IPS-20b (cell line): ENCODE data around the gene ABCG8.

Source experiments
- H3K27ac ChIP-seq: one replicate; pipeline ENCODE4 v1.5.1; 2013; ENCODE audit warnings: low read length
- H3K27me3 ChIP-seq: 2 replicates; pipeline ENCODE4 v1.6.1; 2013; ENCODE audit warnings: mild to moderate bottlenecking, low read length, inconsistent platforms; ENCODE audit not compliant: insufficient read depth
- H3K36me3 ChIP-seq: 2 replicates; pipeline ENCODE4 v1.6.1; 2013; ENCODE audit warnings: low read depth, mild to moderate bottlenecking, inconsistent platforms, low read length, moderate library complexity; ENCODE audit not compliant: insufficient read depth
- H3K4me1 ChIP-seq: 2 replicates; pipeline ENCODE4 v1.6.1; 2013; ENCODE audit warnings: mild to moderate bottlenecking, control low read depth, inconsistent platforms, low read length, moderate library complexity; ENCODE audit not compliant: insufficient read depth
- H3K4me3 ChIP-seq: 2 replicates; pipeline ENCODE4 v1.5.1; 2013; ENCODE audit warnings: mild to moderate bottlenecking, low read length, inconsistent platforms
- H3K9ac ChIP-seq: 2 replicates; pipeline ENCODE4 v1.6.1; 2013; ENCODE audit warnings: low read depth, mild to moderate bottlenecking, inconsistent platforms, low read length, moderate library complexity
- H3K9me3 ChIP-seq: 2 replicates; pipeline ENCODE4 v1.6.1; 2013; ENCODE audit warnings: mild to moderate bottlenecking, low read depth, low read length, inconsistent platforms; ENCODE audit not compliant: insufficient read depth

ABCG8 gene

GRCh38 chr2:43838560-43839267 lies at the start of gene ABCG8, which contains the start of gene ABCG5:
TSS of gene ABCG8 (plus strand) at chr2:43838971. CDS start at chr2:43839054, 83 bp downstream.
TSS of gene ABCG5 (minus strand) at chr2:43838839. CDS start at chr2:43838679, 160 bp downstream.
- no peaks in the 10 kb centered on the region for H3K36me3 ChIP-seq
- no peaks in the 10 kb centered on the region for H3K9me3 ChIP-seq
- no peak within 1 kb of the TSS for H3K27ac ChIP-seq
- H3K4me1 ChIP-seq = no peaks in the 10 kb centered on the region
- H3K4me3 ChIP-seq = no peak within 1 kb of the TSS
- H3K9ac ChIP-seq = no peak within 1 kb of the TSS
- H3K27me3 ChIP-seq = no peaks in the 10 kb centered on the region

DNA sequence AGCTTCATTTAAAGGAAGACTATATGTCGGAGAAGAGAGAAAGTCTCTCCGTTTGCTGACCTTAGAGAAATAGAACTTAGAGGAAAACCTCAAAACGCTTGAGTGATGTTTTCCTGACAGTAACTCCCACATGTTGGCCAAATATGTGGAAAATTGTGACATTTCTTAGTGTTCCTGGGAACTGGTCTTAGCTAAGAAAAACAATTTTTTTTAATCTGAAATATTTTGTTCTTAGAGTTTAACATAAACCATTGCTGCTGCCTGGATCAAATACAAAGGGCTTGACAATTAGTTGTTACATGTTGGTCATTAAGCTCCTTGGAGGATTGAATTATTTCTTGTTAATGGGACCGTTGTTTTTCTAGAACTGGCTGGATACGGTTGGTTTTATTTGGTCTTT lies 48.6 kb upstream of the ABCG8 start:
- H3K27ac ChIP-seq = no peak overlapping the region
- no peak overlapping the region for H3K9ac ChIP-seq

GRCh38 chr2:43791035-43791765 lies 47.6 kb upstream of the ABCG8 start:
- Histone ChIP-seq H3K9me3 (no peaks in the 10 kb centered on the region), H3K9ac (no peak overlapping the region), H3K27me3 (no peaks in the 10 kb centered on the region), H3K27ac (no peak overlapping the region), H3K4me3 (no peak overlapping the region), H3K36me3 (no peaks in the 10 kb centered on the region), H3K4me1 (no peaks in the 10 kb centered on the region)

More for the DNA sequence above, 48.6 kb upstream of the ABCG8 start:
- Histone ChIP-seq H3K9me3 (no peaks in the 10 kb centered on the region), H3K27me3 (no peaks in the 10 kb centered on the region), H3K4me3 (no peak overlapping the region), H3K4me1 (no peaks in the 10 kb centered on the region), H3K36me3 (no peaks in the 10 kb centered on the region)

- no peaks in the 10 kb centered on the region for H3K4me1 ChIP-seq
- no peaks in the 10 kb centered on the region for H3K9me3 ChIP-seq
- no peak overlapping the region for H3K9ac ChIP-seq
- no peaks in the 10 kb centered on the region for H3K27me3 ChIP-seq
- H3K36me3 ChIP-seq = no peaks in the 10 kb centered on the region
- H3K27ac ChIP-seq = no peak overlapping the region
- H3K4me3 ChIP-seq = no peak overlapping the region
Observed at GRCh38 chr2:43792653-43793052, 46.1 kb upstream of the ABCG8 start.

DNA sequence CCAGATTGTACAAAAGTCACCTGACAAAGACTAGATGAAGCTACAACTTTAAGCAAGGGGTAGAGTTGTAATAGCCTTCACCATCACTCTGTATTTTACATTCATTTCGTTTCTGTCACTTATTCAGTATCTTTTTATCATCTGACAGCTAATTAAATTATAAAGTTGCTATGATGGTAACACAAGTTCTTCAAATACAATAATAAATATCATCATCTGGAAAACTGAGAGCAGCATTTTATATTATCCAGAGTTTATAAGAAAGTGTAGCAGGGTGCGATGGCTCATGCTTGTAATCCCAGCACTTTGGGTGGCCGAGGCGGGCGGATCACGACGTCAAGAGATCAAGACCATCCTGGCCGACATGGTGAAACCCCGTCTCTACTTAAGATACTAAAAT lies 43.8 kb upstream of the ABCG8 start:
- Histone ChIP-seq H3K27me3 (no peaks in the 10 kb centered on the region), H3K36me3 (no peaks in the 10 kb centered on the region), H3K4me1 (no peaks in the 10 kb centered on the region), H3K4me3 (no peak overlapping the region), H3K27ac (no peak overlapping the region), H3K9me3 (no peaks in the 10 kb centered on the region), H3K9ac (no peak overlapping the region)

DNA sequence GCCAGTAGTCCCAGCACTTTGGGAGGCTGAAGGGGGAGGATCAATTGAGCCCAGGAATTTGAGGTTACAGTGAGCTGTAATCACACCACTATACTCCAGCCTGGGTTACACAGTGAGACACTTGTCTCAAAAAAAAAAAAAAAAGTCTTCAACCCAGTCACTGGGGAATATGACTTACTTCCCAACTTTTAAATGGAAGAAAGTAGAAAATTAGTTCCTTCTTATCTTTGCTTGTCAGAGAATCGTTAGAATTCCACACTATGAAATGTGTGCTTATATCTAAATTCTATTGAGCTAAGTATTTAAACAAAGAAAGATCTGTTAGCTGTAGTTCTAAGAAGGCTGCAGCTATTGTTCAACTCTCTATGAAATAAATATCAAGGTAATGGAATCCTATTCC lies 42.6 kb upstream of the ABCG8 start:
- Histone ChIP-seq H3K9ac (no peak overlapping the region), H3K27ac (no peak overlapping the region), H3K36me3 (no peaks in the 10 kb centered on the region), H3K27me3 (no peaks in the 10 kb centered on the region), H3K9me3 (no peaks in the 10 kb centered on the region), H3K4me1 (no peaks in the 10 kb centered on the region), H3K4me3 (no peak overlapping the region)

- Histone ChIP-seq H3K4me1 (no peaks in the 10 kb centered on the region), H3K27me3 (no peaks in the 10 kb centered on the region)
Observed at GRCh38 chr2:43798300-43798699, 40.5 kb upstream of the ABCG8 start.

GRCh38 chr2:43800894-43801293 lies 37.9 kb upstream of the ABCG8 start:
- Histone ChIP-seq H3K4me1 (no peaks in the 10 kb centered on the region), H3K9ac (no peak overlapping the region), H3K9me3 (no peaks in the 10 kb centered on the region), H3K27ac (no peak overlapping the region), H3K36me3 (no peaks in the 10 kb centered on the region), H3K4me3 (no peak overlapping the region), H3K27me3 (no peaks in the 10 kb centered on the region)

More at GRCh38 chr2:43798300-43798699, 40.5 kb upstream of the ABCG8 start:
- no peak overlapping the region for H3K9ac ChIP-seq
- no peaks in the 10 kb centered on the region for H3K36me3 ChIP-seq
- no peak overlapping the region for H3K4me3 ChIP-seq
- no peaks in the 10 kb centered on the region for H3K9me3 ChIP-seq
- H3K27ac ChIP-seq = no peak overlapping the region

- H3K4me3 ChIP-seq = no peak overlapping the region
- H3K9ac ChIP-seq = no peak overlapping the region
- no peak overlapping the region for H3K27ac ChIP-seq
- no peaks in the 10 kb centered on the region for H3K9me3 ChIP-seq
- no peaks in the 10 kb centered on the region for H3K27me3 ChIP-seq
- H3K36me3 ChIP-seq = no peaks in the 10 kb centered on the region
- H3K4me1 ChIP-seq = no peaks in the 10 kb centered on the region
Observed at GRCh38 chr2:43802135-43802534, 36.6 kb upstream of the ABCG8 start.

DNA sequence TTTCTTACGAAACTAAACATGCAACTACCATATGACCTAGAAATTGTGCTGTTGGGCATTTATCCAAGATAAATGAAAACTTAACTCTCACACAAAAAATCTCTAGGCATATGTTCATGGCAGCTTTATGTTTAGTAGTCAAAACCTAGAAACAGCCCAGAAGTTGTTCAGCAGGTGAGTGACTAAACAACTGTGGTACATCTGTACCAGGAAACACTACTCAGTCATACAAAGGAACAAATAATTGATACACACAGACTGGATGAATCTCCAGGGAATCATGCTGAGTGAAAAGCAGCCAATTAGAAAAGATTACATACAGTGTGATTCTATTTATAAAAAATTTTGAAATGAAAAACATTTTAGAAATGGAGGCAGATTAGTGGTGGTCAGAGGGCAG lies 35.7 kb upstream of the ABCG8 start:
- Histone ChIP-seq H3K36me3 (no peaks in the 10 kb centered on the region), H3K4me3 (no peak overlapping the region), H3K27me3 (no peaks in the 10 kb centered on the region), H3K4me1 (no peaks in the 10 kb centered on the region), H3K9me3 (no peaks in the 10 kb centered on the region), H3K9ac (no peak overlapping the region), H3K27ac (no peak overlapping the region)

GRCh38 chr2:43806719-43807031 lies 32.1 kb upstream of the ABCG8 start:
- Histone ChIP-seq H3K27ac (no peak overlapping the region), H3K9me3 (no peaks in the 10 kb centered on the region), H3K9ac (no peak overlapping the region), H3K4me3 (no peak overlapping the region), H3K4me1 (no peaks in the 10 kb centered on the region), H3K36me3 (no peaks in the 10 kb centered on the region), H3K27me3 (no peaks in the 10 kb centered on the region)

DNA sequence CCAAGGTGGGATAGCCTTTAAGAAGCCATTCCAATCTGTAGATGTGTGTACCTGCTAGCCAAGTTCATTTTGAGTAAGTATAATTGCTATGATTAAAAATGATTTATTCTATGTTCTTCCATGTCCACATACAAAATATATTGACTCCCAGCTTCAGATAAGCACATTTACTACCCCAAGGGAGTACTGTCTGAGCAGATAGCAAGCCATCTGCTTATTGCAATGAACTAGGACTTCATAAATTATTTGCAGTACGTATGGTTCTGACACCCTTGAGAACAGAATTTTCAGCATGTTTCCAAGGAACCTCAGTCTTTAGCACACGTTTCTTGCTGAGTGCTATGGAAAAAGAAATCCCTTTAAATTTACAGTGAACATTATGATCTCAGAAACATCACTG lies 28.3 kb upstream of the ABCG8 start:
- Histone ChIP-seq H3K27me3 (no peaks in the 10 kb centered on the region), H3K9me3 (no peaks in the 10 kb centered on the region), H3K4me1 (no peaks in the 10 kb centered on the region), H3K36me3 (no peaks in the 10 kb centered on the region), H3K9ac (no peak overlapping the region), H3K4me3 (no peak overlapping the region), H3K27ac (no peak overlapping the region)
